Activated CD4-positive, CD25-positive, alpha-beta regulatory T cell treated with anti-CD3 and anti-CD28 coated beads, Interleukin-2, amount 50 U/mL, for 24 hours (primary cell): ENCODE data around the gene PLA2G4D.

Experiments
- ATAC-seq, 2 donors: fragments of 150-1000 bp; cut with Tn5 transposase; one replicate each; pipeline ENCODE4 v1.10.0; 2021; ENCODE audit warnings: mild to moderate bottlenecking in 1 of 2, moderate library complexity in 1 of 2

PLA2G4D gene

GRCh38 chr15:42046597-42046996 lies 47.8 kb downstream of the PLA2G4D start:
- no peak for ATAC-seq

GRCh38 chr15:42045211-42045615 lies 49.1 kb downstream of the PLA2G4D start:
- no peak for ATAC-seq

GRCh38 chr15:42042602-42043400 lies 51.6 kb downstream of the PLA2G4D start:
- ATAC-seq, result no peak

- ATAC-seq, result no peak
These were observed 56.0 kb downstream of the PLA2G4D start for GRCh38 chr15:42038401-42038800.

- ATAC-seq, result no peak
These were observed 56.7 kb downstream of the PLA2G4D start for GRCh38 chr15:42037656-42038055.

GRCh38 chr15:42036966-42037365 lies 57.4 kb downstream of the PLA2G4D start:
- no peak for ATAC-seq

GRCh38 chr15:42036112-42036905 lies 58.1 kb downstream of the PLA2G4D start:
- ATAC-seq, result no peak

- ATAC-seq, result peak in 1 of 2 donors; percentile 28
These were observed 59.0 kb downstream of the PLA2G4D start for GRCh38 chr15:42035435-42035761.

- no peak for ATAC-seq
These were observed 59.5 kb downstream of the PLA2G4D start for GRCh38 chr15:42034628-42035434.

- ATAC-seq, result peak in 1 of 2 donors; percentile 54
These were observed 61.0 kb downstream of the PLA2G4D start for GRCh38 chr15:42033214-42033873.

GRCh38 chr15:42032376-42033213 lies 61.8 kb downstream of the PLA2G4D start:
- ATAC-seq, result peak in 1 of 2 donors; percentile 18

- ATAC-seq, result no peak
These were observed 63.0 kb downstream of the PLA2G4D start for GRCh38 chr15:42031198-42031915.

- no peak for ATAC-seq
These were observed 66.8 kb downstream of the PLA2G4D start for GRCh38 chr15:42027521-42027920.

GRCh38 chr15:42024303-42024702 lies 70.1 kb downstream of the PLA2G4D start:
- no peak for ATAC-seq

- ATAC-seq, result no peak
These were observed 72.8 kb downstream of the PLA2G4D start for GRCh38 chr15:42021593-42021992.

- no peak for ATAC-seq
These were observed 73.6 kb downstream of the PLA2G4D start, which contains the start of gene PLA2G4E for GRCh38 chr15:42020713-42021273. Gene PLA2G4E (minus strand): TSS chr15:42021042. CDS start chr15:42021030, 12 bp downstream.

GRCh38 chr15:42018306-42019224 lies 75.8 kb downstream of the PLA2G4D start:
- ATAC-seq, result no peak
